Natural killer cell treated with Interleukin-12 subunit alpha and Interleukin-12 subunit beta and Interleukin-15 and Interleukin-18, amount 100 ng/mL, for 72 hours (primary cell): Measurements from ENCODE around the gene GAL3ST2. TPM values are rescaled to one million over a fixed set of nuclear protein-coding genes. Genes with fewer than 3 reads are reported as not detected.
"Not testable (repeated sequence)": the region's sequence is repeated elsewhere in the genome, so short reads cannot be mapped to it uniquely, and the experiment has no call there.

ENCODE experiments used
- ATAC-seq, 2 donors: fragments of 150-1000 bp; cut with Tn5 transposase in 1 of 2; sonication (Bioruptor Pico), chemical (Tn5 transposase) in 1 of 2; 2 replicates each; pipeline ENCODE4 v1.10.0; 2021
- DNase-seq: peaks from one replicate; pipeline ENCODE4 v3.0.0; 2022; ENCODE audit warnings: low spot score
- H3K27ac Mint-ChIP-seq, 2 donors: 1 replicate in 1 of 2; 2 replicates in 1 of 2; pipeline ENCODE4 v1.8.0; 2022; ENCODE audit warnings: mixed read lengths in 2 of 2, mild to moderate bottlenecking in 1 of 2, moderate library complexity in 1 of 2
- H3K27me3 Mint-ChIP-seq, 2 donors: 1 replicate in 1 of 2; 2 replicates in 1 of 2; pipeline ENCODE4 v1.8.0; 2022; ENCODE audit warnings: mixed read lengths in 2 of 2
- H3K36me3 Mint-ChIP-seq: one replicate; pipeline ENCODE4 v1.8.0; 2022; ENCODE audit warnings: mixed read lengths
- H3K4me1 Mint-ChIP-seq, 2 donors: 1 replicate in 1 of 2; 2 replicates in 1 of 2; pipeline ENCODE4 v1.8.0; 2022; ENCODE audit warnings: low read depth in 2 of 2, mixed read lengths in 2 of 2, mild to moderate bottlenecking in 1 of 2
- H3K4me3 Mint-ChIP-seq: one replicate; pipeline ENCODE4 v1.8.0; 2022; ENCODE audit warnings: mixed read lengths
- H3K9me3 Mint-ChIP-seq: 2 replicates; pipeline ENCODE4 v1.8.0; 2022; ENCODE audit warnings: mixed read lengths
- total RNA-seq, 2 donors: library from RNA; stranded (reverse); gene quantifications; one replicate each; pipeline ENCODE4 v1.2.3, GENCODE V29; 2022

The GAL3ST2 gene
- total RNA-seq, 2 donors from 2014 or later: 0.83 to 2.8 TPM

GRCh38 chr2:241815477-241816430 is 39.1 kb downstream of the GAL3ST2 start:
- H3K27ac Mint-ChIP-seq: no peak overlapping the region
- no peaks in the 10 kb centered on the region for H3K36me3 Mint-ChIP-seq
- no peak for DNase-seq

GRCh38 chr2:241816431-241817121 is 40.0 kb downstream of the GAL3ST2 start:
- DNase-seq (no peak), ATAC-seq (no peak)
- no peak overlapping the region for H3K27ac Mint-ChIP-seq
- H3K36me3 Mint-ChIP-seq: no peaks in the 10 kb centered on the region
- peaks cover 0 to 5% of the 10 kb centered on the region in 2 donors for H3K27me3 Mint-ChIP-seq
- H3K9me3 Mint-ChIP-seq: no peaks in the 10 kb centered on the region
- H3K4me3 Mint-ChIP-seq: no peak overlapping the region
- H3K4me1 Mint-ChIP-seq: peaks cover 8 to 12% of the 10 kb centered on the region in 2 donors

More at GRCh38 chr2:241815477-241816430, 39.1 kb downstream of the GAL3ST2 start:
- no peak overlapping the region for H3K4me3 Mint-ChIP-seq
- ATAC-seq: no peak
- peaks cover 8% of the 10 kb centered on the region in 2 donors for H3K4me1 Mint-ChIP-seq
- peaks cover 0 to 5% of the 10 kb centered on the region in 2 donors for H3K27me3 Mint-ChIP-seq
- H3K9me3 Mint-ChIP-seq: no peaks in the 10 kb centered on the region

DNA sequence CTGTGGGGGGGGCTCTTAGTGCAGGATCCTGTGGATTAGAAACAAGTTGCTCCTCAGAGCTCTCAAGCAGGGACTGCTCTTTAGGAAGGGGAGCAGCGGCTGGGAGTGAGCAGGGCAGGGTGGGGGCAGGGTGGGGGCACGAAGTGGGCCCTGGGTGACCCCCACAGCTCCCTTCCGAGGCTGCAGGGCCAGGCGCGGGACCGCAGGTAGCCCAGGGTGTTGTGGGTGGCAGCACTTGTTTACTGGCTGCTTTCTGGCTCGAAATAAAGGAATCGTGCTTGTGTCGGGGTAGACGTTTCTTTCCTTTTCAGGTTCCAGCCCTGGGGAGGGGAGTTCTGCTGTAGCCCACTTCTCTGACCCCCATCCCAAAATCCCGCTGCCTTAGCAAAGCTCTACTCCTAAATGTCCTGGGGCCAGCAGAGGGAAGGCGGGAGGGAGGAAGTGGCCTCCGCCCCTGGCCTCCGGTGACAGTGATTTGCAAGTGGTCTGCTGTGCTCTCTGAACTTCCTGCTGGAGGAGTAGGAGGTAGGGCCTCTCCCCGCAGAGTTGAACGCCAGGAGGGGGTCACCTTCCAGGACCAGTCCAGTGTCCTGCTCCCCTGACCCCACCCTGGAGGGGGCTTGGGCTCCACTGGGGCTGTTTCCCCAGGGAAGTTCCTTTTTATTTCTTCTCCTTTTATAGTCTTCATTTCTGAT is 40.7 kb downstream of the GAL3ST2 start:
- no peak for DNase-seq
- Mint-ChIP-seq H3K9me3 (no peaks in the 10 kb centered on the region), H3K27me3 (peaks cover 1 to 5% of the 10 kb centered on the region in 2 donors), H3K36me3 (no peaks in the 10 kb centered on the region), H3K4me3 (peak overlapping the region; percentile 67), H3K4me1 (peaks cover 9 to 15% of the 10 kb centered on the region in 2 donors), H3K27ac (peak overlapping the region in 1 of 2 donors; percentile 41)
- ATAC-seq: peak in 1 of 2 donors; percentile 49

- Mint-ChIP-seq H3K4me1 (peaks cover 14 to 20% of the 10 kb centered on the region in 2 donors), H3K4me3 (peak overlapping the region; percentile 67), H3K27me3 (peaks cover 6 to 10% of the 10 kb centered on the region in 2 donors), H3K27ac (peak overlapping the region in 1 of 2 donors; percentile 41)
- not testable (repeated sequence) for H3K36me3 Mint-ChIP-seq, DNase-seq, ATAC-seq, H3K9me3 Mint-ChIP-seq
These were observed 41.2 kb downstream of the GAL3ST2 start for GRCh38 chr2:241817821-241818215.

DNA sequence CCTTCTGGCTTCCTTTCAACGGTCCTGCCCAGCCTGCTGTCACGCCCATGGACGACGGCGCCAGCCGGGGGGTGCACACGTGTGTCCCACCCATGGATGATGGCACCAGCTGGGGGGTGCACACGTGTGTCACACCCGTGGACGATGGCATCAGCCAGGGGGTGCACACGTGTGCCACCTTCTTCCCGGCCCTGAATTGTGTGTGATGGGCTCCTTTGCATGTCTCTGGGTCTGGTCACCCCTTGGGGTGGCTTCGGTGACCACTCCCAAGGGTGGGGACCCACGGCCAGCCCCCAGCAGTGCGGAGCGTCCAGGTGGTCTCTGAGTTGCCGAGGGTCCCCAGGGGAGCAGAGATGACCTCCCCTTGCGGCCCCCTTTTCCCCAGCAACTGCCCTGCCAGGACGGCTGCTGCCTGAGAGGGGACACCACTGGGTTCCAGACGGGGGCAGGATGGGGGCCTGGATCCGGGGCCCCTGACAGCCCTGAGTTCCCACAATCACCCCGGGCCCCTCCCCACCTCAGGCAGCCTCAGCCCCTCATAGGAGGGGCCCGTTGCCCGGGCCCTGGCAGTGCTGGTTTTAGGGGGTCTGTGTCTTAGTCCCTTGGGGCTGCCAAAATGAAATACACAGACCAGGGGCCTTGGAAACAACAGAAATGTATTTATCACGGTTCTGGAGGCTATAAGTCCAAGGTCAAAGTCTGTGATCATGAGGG is 41.8 kb downstream of the GAL3ST2 start:
- Mint-ChIP-seq H3K36me3 (peaks cover 6% of the 10 kb centered on the region), H3K27ac (no peak overlapping the region), H3K4me3 (no peak overlapping the region), H3K27me3 (peaks cover 12 to 14% of the 10 kb centered on the region in 2 donors), H3K9me3 (peaks cover under 1% of the 10 kb centered on the region), H3K4me1 (peaks cover 20 to 23% of the 10 kb centered on the region in 2 donors)
- no peak for ATAC-seq
- DNase-seq: peak; percentile 53

- ATAC-seq: no peak
- Mint-ChIP-seq H3K27ac (no peak overlapping the region), H3K4me1 (peaks cover 25 to 28% of the 10 kb centered on the region in 2 donors), H3K36me3 (peaks cover 10% of the 10 kb centered on the region), H3K4me3 (no peak overlapping the region), H3K27me3 (peaks cover 17 to 18% of the 10 kb centered on the region in 2 donors), H3K9me3 (peaks cover 4% of the 10 kb centered on the region)
- no peak for DNase-seq
These were observed 42.3 kb downstream of the GAL3ST2 start for GRCh38 chr2:241818943-241819270.

DNA sequence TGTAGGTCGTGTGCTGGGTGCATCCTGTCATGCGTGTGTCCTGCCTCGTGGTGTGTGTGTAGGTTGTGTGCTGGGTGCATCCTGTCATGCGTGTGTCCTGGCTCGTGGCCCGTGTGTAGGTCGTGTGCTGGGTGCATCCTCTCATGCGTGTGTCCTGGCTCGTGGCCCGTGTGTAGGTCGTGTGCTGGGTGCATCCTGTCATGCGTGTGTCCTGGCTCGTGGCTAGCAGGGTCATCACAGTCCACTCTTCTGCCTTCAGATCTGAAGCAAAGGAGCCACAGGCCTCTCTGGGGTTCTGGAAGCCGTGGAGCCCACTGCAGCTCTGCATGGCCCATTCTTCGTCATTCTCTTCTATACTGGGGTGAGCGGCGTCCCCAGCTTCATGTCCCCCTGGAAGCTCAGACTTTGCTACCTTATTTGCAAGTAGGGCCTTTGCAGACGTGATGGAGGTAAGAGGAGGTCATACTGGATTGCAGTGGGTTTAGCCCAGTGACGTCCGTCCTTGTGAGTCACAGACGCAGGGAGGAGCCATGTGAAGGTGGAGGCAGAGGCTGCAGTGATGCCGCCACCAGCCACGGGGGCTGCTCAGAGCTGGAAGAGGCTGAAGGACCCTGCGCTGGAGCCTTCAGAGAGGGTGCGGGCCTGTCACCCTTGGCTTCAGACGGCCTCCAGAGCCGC is 43.5 kb downstream of the GAL3ST2 start:
- not testable (repeated sequence) for H3K9me3 Mint-ChIP-seq, H3K27ac Mint-ChIP-seq, ATAC-seq, H3K4me3 Mint-ChIP-seq
- DNase-seq: peak; percentile 44
- Mint-ChIP-seq H3K36me3 (peaks cover 11% of the 10 kb centered on the region), H3K27me3 (peaks cover 21 to 23% of the 10 kb centered on the region in 2 donors), H3K4me1 (peaks cover 27 to 32% of the 10 kb centered on the region in 2 donors)

DNA sequence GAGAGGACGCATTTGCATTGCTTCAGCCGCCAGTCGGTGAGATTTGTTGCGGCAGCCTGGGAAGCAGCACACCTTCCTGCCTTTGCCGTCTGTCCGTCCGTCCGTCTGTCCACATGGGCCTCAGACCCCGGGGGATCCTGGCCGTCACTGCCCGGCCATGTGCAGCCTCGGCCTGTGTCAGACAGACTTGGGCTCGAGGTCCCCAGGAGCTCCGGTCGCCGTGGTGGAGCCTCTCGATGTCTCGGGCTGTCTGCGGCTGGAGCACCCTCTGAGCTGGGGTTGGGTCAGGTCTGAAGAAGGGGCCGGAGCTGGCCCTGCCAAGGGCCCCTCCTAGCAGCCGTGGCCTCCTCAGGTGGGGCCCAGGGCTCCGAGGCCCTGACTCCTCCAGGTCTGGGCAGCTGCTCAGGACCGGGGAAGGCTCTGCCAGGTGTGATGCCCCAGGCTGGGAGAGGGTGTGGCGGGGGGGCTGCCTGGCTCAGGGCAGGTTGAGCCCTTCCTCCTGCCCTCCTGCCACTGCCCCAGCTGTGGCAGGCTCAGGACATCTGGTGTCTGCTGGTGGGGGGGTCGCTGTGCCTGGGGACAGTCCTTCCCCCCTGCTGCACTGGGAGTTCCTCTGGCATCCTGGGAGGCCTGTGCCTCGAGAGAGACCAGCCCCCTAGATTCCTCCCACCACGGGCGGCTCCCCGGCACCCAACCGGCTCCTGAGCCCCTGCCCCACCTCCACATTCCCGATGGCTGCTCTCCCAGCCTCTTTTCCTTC is 44.2 kb downstream of the GAL3ST2 start:
- peaks cover 4% of the 10 kb centered on the region for H3K9me3 Mint-ChIP-seq
- peaks cover 27 to 29% of the 10 kb centered on the region in 2 donors for H3K4me1 Mint-ChIP-seq
- H3K36me3 Mint-ChIP-seq: peaks cover 14% of the 10 kb centered on the region
- ATAC-seq (peak in 1 of 2 donors; percentile 11), DNase-seq (peak; percentile 59)
- H3K27me3 Mint-ChIP-seq: peaks cover 24 to 28% of the 10 kb centered on the region in 2 donors
- H3K4me3 Mint-ChIP-seq: no peak overlapping the region
- H3K27ac Mint-ChIP-seq: peak overlapping the region in 1 of 2 donors; percentile 58

DNA sequence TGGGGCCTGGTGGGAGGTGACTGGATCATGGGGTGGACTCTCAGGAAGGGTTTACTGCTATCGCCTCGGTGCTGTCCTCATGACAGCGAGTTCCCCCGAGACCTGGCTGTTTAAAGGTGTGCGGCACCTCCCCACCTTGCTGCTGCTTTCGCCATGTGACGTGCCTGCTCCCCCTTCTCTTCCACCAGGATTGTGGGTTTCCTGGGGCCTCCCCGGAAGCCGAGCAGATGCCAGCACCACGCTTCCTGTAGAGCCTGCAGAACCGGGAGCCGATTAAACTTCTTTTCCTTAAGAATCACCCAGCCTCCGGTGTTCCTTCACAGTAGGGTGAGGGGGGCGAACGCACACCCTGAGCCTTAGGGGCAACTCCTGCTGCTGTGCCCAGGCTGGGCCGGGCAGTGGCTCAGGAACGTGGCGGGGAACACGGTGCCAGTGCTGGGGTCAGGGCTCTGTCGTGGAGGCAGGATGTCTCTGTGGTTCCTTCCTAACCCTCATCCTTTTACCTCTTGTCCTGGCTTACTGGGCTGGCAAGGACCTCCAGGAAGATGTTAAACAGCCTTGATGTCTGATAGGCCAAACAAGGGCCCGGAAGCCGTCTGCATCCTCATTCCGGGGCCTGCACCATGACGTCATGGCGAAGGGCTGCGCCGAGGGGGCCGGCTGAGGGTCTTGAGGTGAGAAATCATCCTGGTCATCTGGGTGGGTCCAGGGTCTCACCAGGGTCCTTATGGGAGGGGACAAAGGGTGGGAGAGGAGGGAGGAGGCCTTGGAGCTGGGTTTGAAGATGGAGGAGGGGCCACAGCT is 45.0 kb downstream of the GAL3ST2 start:
- H3K27ac Mint-ChIP-seq: peak overlapping the region in 1 of 2 donors; percentile 58
- H3K36me3 Mint-ChIP-seq: peaks cover 14% of the 10 kb centered on the region
- ATAC-seq (no peak), DNase-seq (peak; percentile 58)
- H3K9me3 Mint-ChIP-seq: peaks cover 4% of the 10 kb centered on the region
- H3K4me1 Mint-ChIP-seq: peaks cover 27 to 29% of the 10 kb centered on the region in 2 donors
- peaks cover 24 to 28% of the 10 kb centered on the region in 2 donors for H3K27me3 Mint-ChIP-seq
- H3K4me3 Mint-ChIP-seq: no peak overlapping the region

- Mint-ChIP-seq H3K27me3 (peaks cover 24 to 28% of the 10 kb centered on the region in 2 donors), H3K4me3 (peak overlapping the region; percentile 31), H3K4me1 (peaks cover 25 to 28% of the 10 kb centered on the region in 2 donors), H3K27ac (peak overlapping the region; percentile 18 to 54), H3K36me3 (peaks cover 17% of the 10 kb centered on the region), H3K9me3 (peaks cover 4% of the 10 kb centered on the region)
- ATAC-seq (no peak), DNase-seq (peak; percentile 51)
These were observed 45.6 kb downstream of the GAL3ST2 start for GRCh38 chr2:241822264-241822623.
